ENCODE measurements around the gene AP5Z1. TPM values are rescaled to one million over a fixed set of nuclear protein-coding genes. Genes with fewer than 3 reads are reported as not detected.

The AP5Z1 gene
- total and polyA plus RNA-seq, 3 experiments from 2014 or later: 38.9 to 49.8 (median 47.8) TPM

GRCh38 chr7:4763794-4764185, 11.6 kb upstream of the AP5Z1 start:
- Mint-ChIP-seq H3K4me3 (no peak overlapping the region), H3K36me3 (peaks cover 0 to 65% (median 9%) of the 10 kb centered on the region in 3 donors), H3K4me1 (peaks cover 0 to 5% (median 0%) of the 10 kb centered on the region in 3 donors), H3K27ac (peak overlapping the region in 2 of 8 donors; percentile 54 to 66), H3K9me3 (no peaks in the 10 kb centered on the region), H3K27me3 (no peaks in the 10 kb centered on the region)
- ChIA-PET CTCF (no interaction called here), POLR2A (no interaction called here)
- H3K36me3 ChIP-seq (ENCODE audit: insufficient read depth, low read length): peaks cover 17% of the 10 kb centered on the region
- no peak overlapping the region for H3K27ac ChIP-seq (ENCODE audit: low read depth, low read length)
- H3K4me3 ChIP-seq (ENCODE audit: low read length): no peak overlapping the region
- DNase-seq: no peak
- H3K9me3 ChIP-seq (ENCODE audit: low read length): no peaks in the 10 kb centered on the region
- H3K27me3 ChIP-seq (ENCODE audit: insufficient read depth, low read length, poor library complexity, severe bottlenecking): no peaks in the 10 kb centered on the region
- no peaks in the 10 kb centered on the region for H3K4me1 ChIP-seq (ENCODE audit: insufficient read depth, low read length)

- no peaks in the 10 kb centered on the region for H3K4me1 ChIP-seq (ENCODE audit: insufficient read depth, low read length)
- POLR2A ChIA-PET: no interaction called here
- H3K27ac Mint-ChIP-seq: peak overlapping the region in 1 of 8 donors; percentile 62
Measured at GRCh38 chr7:4764402-4765007, 10.9 kb upstream of the AP5Z1 start.

GRCh38 chr7:4765776-4766490, 9.5 kb upstream of the AP5Z1 start:
- H3K9me3 Mint-ChIP-seq: no peaks in the 10 kb centered on the region

More at GRCh38 chr7:4764402-4765007, 10.9 kb upstream of the AP5Z1 start:
- DNase-seq: no peak
- Histone ChIP-seq H3K9me3 (ENCODE audit: low read length) (no peaks in the 10 kb centered on the region), H3K27me3 (ENCODE audit: insufficient read depth, low read length, poor library complexity, severe bottlenecking) (no peaks in the 10 kb centered on the region), H3K27ac (ENCODE audit: low read depth, low read length) (no peak overlapping the region), H3K36me3 (ENCODE audit: insufficient read depth, low read length) (peaks cover 17% of the 10 kb centered on the region), H3K4me3 (ENCODE audit: low read length) (no peak overlapping the region)
- Mint-ChIP-seq H3K9me3 (no peaks in the 10 kb centered on the region), H3K4me3 (no peak overlapping the region), H3K4me1 (peaks cover 0 to 5% (median 0%) of the 10 kb centered on the region in 3 donors), H3K27me3 (no peaks in the 10 kb centered on the region), H3K36me3 (peaks cover 0 to 60% (median 9%) of the 10 kb centered on the region in 3 donors)
- CTCF ChIA-PET: no interaction called here

GRCh38 chr7:4766666-4767519, 8.5 kb upstream of the AP5Z1 start:
- H3K36me3 Mint-ChIP-seq: peaks cover 0 to 40% (median 6%) of the 10 kb centered on the region in 3 donors
- ChIA-PET CTCF (no interaction called here), POLR2A (no interaction called here)
- H3K27me3 Mint-ChIP-seq: no peaks in the 10 kb centered on the region
- no peak for DNase-seq
- Histone ChIP-seq H3K9me3 (ENCODE audit: low read length) (no peaks in the 10 kb centered on the region), H3K4me1 (ENCODE audit: insufficient read depth, low read length) (no peaks in the 10 kb centered on the region), H3K27me3 (ENCODE audit: insufficient read depth, low read length, poor library complexity, severe bottlenecking) (no peaks in the 10 kb centered on the region), H3K27ac (ENCODE audit: low read depth, low read length) (no peak overlapping the region), H3K36me3 (ENCODE audit: insufficient read depth, low read length) (peaks cover 9% of the 10 kb centered on the region), H3K4me3 (ENCODE audit: low read length) (no peak overlapping the region)
- H3K4me1 Mint-ChIP-seq: peaks cover 4 to 7% (median 5%) of the 10 kb centered on the region in 3 donors
- H3K9me3 Mint-ChIP-seq: no peaks in the 10 kb centered on the region
- peak overlapping the region in 1 of 8 donors; percentile 58 for H3K27ac Mint-ChIP-seq
- H3K4me3 Mint-ChIP-seq: no peak overlapping the region

More at GRCh38 chr7:4765776-4766490, 9.5 kb upstream of the AP5Z1 start:
- Histone ChIP-seq H3K9me3 (ENCODE audit: low read length) (no peaks in the 10 kb centered on the region), H3K4me3 (ENCODE audit: low read length) (no peak overlapping the region), H3K4me1 (ENCODE audit: insufficient read depth, low read length) (no peaks in the 10 kb centered on the region), H3K36me3 (ENCODE audit: insufficient read depth, low read length) (peaks cover 12% of the 10 kb centered on the region), H3K27me3 (ENCODE audit: insufficient read depth, low read length, poor library complexity, severe bottlenecking) (no peaks in the 10 kb centered on the region), H3K27ac (ENCODE audit: low read depth, low read length) (no peak overlapping the region)
- no peaks in the 10 kb centered on the region for H3K27me3 Mint-ChIP-seq
- peaks cover 4 to 7% (median 5%) of the 10 kb centered on the region in 3 donors for H3K4me1 Mint-ChIP-seq
- no peak for DNase-seq
- POLR2A ChIA-PET: no interaction called here
- CTCF ChIA-PET: no interaction called here
- no peak overlapping the region for H3K4me3 Mint-ChIP-seq
- peaks cover 0 to 49% (median 7%) of the 10 kb centered on the region in 3 donors for H3K36me3 Mint-ChIP-seq
- peak overlapping the region in 1 of 8 donors; percentile 68 for H3K27ac Mint-ChIP-seq

GRCh38 chr7:4768597-4769569, 6.5 kb upstream of the AP5Z1 start:
- no peak overlapping the region for H3K4me3 ChIP-seq (ENCODE audit: low read length)
- peaks cover 4 to 11% (median 4%) of the 10 kb centered on the region in 3 donors for H3K4me1 Mint-ChIP-seq
- peak overlapping the region in 1 of 7 donors; percentile 24 for H3K4me3 Mint-ChIP-seq
- ChIA-PET CTCF (no interaction called here), POLR2A (no interaction called here)
- peak overlapping the region in 1 of 8 donors; percentile 27 for H3K27ac Mint-ChIP-seq
- peaks cover 0 to 24% (median 1%) of the 10 kb centered on the region in 3 donors for H3K36me3 Mint-ChIP-seq
- H3K9me3 Mint-ChIP-seq: no peaks in the 10 kb centered on the region
- DNase-seq: no peak
- H3K9me3 ChIP-seq (ENCODE audit: low read length): no peaks in the 10 kb centered on the region
- H3K27ac ChIP-seq (ENCODE audit: low read depth, low read length): no peak overlapping the region
- H3K36me3 ChIP-seq (ENCODE audit: insufficient read depth, low read length): peaks cover under 1% of the 10 kb centered on the region
- H3K27me3 ChIP-seq (ENCODE audit: insufficient read depth, low read length, poor library complexity, severe bottlenecking): no peaks in the 10 kb centered on the region
- H3K27me3 Mint-ChIP-seq: no peaks in the 10 kb centered on the region
- no peaks in the 10 kb centered on the region for H3K4me1 ChIP-seq (ENCODE audit: insufficient read depth, low read length)

- no peaks in the 10 kb centered on the region for H3K9me3 Mint-ChIP-seq
- peaks cover 10 to 20% (median 12%) of the 10 kb centered on the region in 3 donors for H3K4me1 Mint-ChIP-seq
- POLR2A ChIA-PET: no interaction called here
- Histone ChIP-seq H3K4me3 (ENCODE audit: low read length) (no peak overlapping the region), H3K4me1 (ENCODE audit: insufficient read depth, low read length) (peaks cover 6% of the 10 kb centered on the region), H3K9me3 (ENCODE audit: low read length) (no peaks in the 10 kb centered on the region), H3K27me3 (ENCODE audit: insufficient read depth, low read length, poor library complexity, severe bottlenecking) (no peaks in the 10 kb centered on the region), H3K36me3 (ENCODE audit: insufficient read depth, low read length) (no peaks in the 10 kb centered on the region), H3K27ac (ENCODE audit: low read depth, low read length) (no peak overlapping the region)
- H3K36me3 Mint-ChIP-seq: peaks cover 0 to 16% (median 1%) of the 10 kb centered on the region in 3 donors
- CTCF ChIA-PET: no interaction called here
- no peak for DNase-seq
- no peaks in the 10 kb centered on the region for H3K27me3 Mint-ChIP-seq
- H3K27ac Mint-ChIP-seq: peak overlapping the region in 3 of 8 donors; percentile 3 to 19 (median 11)
- no peak overlapping the region for H3K4me3 Mint-ChIP-seq
Measured at GRCh38 chr7:4769761-4770160, 5.7 kb upstream of the AP5Z1 start.

GRCh38 chr7:4770886-4771285, 4.5 kb upstream of the AP5Z1 start:
- H3K36me3 ChIP-seq (ENCODE audit: insufficient read depth, low read length): no peaks in the 10 kb centered on the region
- Mint-ChIP-seq H3K27me3 (peaks cover 0 to 2% of the 10 kb centered on the region in 2 donors), H3K27ac (peak overlapping the region in 3 of 8 donors; percentile 70 to 87 (median 73)), H3K4me1 (peaks cover 18 to 30% (median 22%) of the 10 kb centered on the region in 3 donors), H3K9me3 (no peaks in the 10 kb centered on the region), H3K4me3 (peak overlapping the region in 1 of 7 donors; percentile 66), H3K36me3 (peaks cover 0 to 22% (median 3%) of the 10 kb centered on the region in 3 donors)
- peaks cover 8% of the 10 kb centered on the region for H3K4me1 ChIP-seq (ENCODE audit: insufficient read depth, low read length)
- ChIA-PET CTCF (no interaction called here), POLR2A (no interaction called here)
- no peak for DNase-seq
- H3K4me3 ChIP-seq (ENCODE audit: low read length): no peak overlapping the region
- H3K27me3 ChIP-seq (ENCODE audit: insufficient read depth, low read length, poor library complexity, severe bottlenecking): no peaks in the 10 kb centered on the region
- H3K9me3 ChIP-seq (ENCODE audit: low read length): no peaks in the 10 kb centered on the region
- no peak overlapping the region for H3K27ac ChIP-seq (ENCODE audit: low read depth, low read length)

All from CD8-positive, alpha-beta memory T cell (primary cell).